Posterior cingulate gyrus (tissue), 11 donors: ENCODE measurements around the gene NTN5.
"Not testable (repeated sequence)": the region's sequence is repeated elsewhere in the genome, so short reads cannot be mapped to it uniquely, and the experiment has no call there.

ENCODE experiments used
- DNase-seq, 10 donors: peaks; one replicate each; pipeline versions ENCODE4 v3.0.0 to v3.0.0-alpha.2; 2020 to 2021; ENCODE audit warnings: mixed read lengths in 3 of 10
- intact Hi-C: fragments of 100-400 bp; cut with DNase I; formaldehyde crosslinking; loops from one replicate; pipeline ENCODE4 v1.15.1; 2023

The NTN5 gene

DNA sequence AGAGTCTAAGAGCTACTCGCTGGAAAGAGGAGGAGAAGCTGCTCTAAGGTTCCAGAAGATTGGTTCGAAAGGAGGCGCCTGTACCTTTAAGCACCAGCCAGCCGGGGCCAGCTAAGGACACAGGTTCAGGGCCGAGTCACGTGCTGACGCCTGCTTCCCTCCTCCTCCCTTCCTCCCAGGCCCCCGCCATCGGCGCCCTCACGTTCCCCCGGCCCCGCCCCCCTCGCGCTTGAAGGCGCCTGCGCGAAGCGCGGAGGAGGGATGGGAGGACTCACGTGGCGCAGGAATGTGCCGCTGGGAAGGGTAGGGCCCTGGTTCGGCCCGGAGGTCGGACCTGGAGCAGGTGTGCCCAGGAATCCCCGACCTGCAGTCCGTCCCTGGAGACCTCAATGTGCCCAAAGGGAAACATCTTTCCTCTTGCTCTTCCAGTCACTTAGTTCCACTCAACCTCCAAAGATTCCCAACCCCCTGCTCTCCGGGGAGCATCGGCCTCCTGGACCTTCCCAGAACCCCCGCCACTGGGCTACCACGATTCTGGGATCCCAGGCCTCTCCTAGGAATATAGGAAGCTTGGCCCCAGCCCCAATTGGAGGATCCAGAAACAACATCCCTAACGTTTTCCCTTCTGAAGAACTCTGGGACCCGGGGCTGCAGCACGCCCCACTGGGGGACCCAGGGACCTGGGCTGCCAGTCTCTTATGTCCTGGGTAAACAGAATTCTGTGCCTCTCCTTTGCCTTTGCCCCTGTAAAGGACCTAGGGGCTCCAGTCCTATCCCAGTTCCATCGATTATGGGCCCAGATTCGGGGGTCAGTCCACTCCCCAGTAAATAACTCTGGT is 38.2 kb downstream of the NTN5 start:
- intact Hi-C loops, result no loop called here
- peak; percentile 87 to 99 (median 93) for DNase-seq

DNA sequence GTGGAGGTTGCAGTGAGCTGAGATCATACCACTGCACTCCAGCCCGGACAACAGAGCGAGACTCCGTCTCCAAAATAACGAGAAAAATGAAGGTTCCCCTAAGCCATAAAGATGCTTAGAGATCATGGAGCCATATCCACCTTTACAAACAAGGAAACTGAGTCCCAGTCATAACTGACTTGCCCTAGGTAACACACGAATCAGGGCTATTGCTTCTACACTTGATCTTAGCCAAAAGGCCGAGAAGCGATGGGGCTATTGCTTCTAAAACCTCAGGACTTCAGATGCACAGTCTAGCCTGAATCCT is 38.8 kb downstream of the NTN5 start:
- DNase-seq, result no peak
- intact Hi-C loops, result no loop called here

DNA sequence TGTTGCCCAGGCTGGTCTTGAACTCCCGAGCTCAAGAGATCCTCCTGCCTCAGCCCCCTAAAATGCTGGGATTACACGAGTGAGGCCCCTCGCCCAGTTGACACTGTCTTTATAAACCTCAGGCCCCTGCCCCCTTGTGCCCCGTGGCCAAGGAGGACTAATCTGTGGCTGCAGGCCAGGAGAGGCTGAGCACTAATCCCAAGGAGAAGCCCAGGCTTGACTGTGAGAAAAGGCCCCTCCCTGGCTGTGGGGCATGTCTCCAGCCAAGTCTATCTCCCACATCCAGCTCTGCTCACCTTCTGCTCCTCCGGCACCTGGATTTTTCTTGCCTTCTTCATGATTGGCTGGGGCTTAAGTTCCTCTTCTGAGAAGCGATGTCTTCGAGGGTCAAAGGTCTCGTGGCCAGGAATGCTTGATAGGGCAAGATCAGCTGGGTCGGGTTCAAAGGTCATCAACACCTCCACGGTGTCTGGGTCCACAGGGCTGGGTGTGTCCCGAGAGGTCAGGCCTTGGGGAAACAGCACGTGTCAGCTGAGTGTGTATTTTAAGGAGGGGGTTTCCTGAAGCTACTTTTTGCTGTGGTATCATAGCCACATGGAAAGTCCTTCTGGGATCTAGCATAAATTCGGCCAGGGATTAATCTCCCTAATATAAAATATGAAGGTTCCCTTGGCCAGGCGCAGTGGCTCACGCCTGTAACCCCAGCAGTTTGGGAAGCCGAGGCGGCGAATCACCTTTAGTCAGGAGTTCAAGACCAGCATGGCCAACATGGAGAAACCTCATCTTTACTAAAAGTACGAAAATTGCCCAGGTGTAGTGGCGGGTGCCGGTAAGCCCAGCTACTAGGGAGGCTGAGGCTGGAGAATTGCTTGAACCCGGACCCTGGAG is 39.4 kb downstream of the NTN5 start:
- intact Hi-C loops, result no loop called here
- no peak for DNase-seq

DNA sequence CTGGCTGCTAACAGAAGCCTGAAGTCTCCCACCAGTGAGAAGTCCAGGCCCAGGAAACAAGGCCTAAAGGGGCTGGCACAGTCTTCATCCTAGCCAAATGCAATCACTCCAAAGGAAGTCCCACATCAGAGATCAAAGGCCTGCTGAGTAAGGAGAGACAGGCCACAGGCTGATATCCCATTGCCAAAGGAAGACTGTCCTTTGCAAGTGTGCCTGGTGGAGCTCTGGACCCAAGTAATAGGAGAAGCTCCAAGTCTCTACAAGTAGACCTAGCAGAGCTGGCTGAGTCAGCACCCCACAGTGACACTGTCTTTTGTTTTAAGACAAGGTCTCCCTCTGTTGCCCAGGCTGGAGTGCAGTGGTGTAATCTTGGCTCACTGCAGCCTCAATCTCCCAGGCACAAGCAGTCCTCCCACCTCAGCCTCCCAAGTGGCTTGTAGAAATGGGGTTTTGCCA is 40.1 kb downstream of the NTN5 start:
- no peak for DNase-seq
- intact Hi-C loops, result no loop called here

DNA sequence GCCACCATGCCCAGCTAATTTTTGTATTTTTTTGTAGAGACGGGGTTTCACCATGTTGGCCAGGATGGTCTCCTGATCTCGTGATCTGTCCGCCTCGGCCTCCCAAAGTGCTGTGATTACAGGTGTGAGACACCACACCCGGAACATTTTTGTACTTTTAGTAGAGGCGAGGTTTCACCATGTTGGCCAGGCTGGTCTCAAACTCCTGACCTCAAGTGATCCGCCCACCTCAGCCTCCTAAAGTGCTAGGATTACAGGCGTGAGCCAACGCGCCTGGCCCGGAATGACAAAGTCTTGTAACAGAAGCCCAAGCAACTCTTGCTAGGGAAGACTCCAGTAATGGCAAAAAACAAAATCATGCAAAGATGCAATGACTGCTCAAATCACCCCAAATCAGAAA is 40.5 kb downstream of the NTN5 start:
- DNase-seq, intact Hi-C loops: not testable (repeated sequence)

DNA sequence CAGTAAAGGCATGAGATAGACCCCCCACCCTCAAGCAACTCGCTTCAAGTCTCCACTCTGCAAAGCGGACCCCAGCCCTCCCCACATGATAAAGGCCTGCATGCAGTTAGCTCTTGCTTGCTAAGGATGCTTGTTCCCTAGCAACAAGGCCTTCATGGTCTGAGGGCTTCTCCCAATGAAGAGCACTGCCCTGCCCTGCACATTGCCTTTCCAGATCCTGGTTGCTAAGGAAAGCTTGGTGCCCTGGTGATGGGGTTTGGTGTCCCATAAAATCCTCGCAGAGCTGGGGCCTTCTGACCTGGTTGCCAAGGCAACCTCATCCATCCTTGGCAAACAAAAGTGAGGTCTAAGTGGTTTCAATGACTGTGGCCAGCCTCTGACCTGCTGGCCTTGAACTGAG is 41.6 kb downstream of the NTN5 start:
- intact Hi-C loops, result no loop called here
- no peak for DNase-seq

DNA sequence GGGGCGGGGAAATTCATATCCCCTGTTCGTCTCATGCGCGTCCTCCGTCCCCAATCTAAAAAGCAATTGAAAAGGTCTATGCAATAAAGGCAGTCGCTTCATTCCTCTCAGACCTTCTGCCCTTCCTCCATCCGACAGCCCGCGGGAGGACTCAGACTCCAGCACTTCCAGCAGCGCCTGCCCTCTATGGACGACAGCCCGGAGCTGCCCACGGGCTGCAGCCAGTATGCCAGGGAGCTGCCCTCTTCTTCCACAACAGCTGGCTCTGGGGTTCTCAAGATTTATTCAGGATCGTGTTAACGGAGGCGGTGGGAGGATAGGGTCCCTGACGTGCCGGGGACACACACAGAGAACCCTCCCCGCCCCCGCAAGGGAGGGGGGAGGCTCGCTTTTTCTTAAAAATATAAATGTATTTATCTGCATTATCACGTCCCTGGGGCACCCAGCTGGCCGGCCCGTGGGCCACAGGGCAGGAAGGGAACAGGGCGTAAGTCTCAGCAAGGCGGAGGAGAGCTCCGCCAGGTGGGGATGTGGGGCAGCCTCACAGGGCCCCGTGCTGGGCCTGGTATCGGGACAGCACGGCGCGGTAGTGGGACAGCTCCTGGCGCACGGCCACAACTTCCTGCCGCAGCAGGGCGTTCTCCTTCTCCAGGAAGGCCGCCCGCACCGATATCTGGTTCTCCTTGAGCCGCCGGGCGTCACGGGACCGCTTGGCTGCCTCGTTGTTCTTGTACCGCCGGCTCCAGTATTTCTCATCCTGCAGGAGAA is 42.3 kb downstream of the NTN5 start:
- DNase-seq, result peak in 2 of 10 donors; percentile 86 to 90

DNA sequence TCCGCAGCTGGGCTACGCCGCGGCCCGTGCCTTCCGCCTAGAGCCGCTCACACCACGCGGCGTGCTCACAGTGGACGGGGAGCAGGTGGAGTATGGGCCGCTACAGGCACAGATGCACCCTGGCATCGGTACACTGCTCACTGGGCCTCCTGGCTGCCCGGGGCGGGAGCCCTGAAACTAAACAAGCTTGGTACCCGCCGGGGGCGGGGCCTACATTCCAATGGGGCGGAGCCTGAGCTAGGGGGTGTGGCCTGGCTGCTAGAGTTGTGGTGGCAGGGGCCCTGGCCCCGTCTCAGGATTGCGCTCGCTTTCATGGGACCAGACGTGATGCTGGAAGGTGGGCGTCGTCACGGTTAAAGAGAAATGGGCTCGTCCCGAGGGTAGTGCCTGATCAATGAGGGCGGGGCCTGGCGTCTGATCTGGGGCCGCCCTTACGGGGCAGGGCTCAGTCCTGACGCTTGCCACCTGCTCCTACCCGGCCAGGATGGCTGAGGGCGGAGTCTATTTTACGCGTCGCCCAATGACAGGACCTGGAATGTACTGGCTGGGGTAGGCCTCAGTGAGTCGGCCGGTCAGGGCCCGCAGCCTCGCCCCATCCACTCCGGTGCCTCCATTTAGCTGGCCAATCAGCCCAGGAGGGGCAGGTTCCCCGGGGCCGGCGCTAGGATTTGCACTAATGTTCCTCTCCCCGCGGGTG is 43.1 kb downstream of the NTN5 start:
- intact Hi-C loops, result no loop called here
- peak in 5 of 10 donors; percentile 43 to 93 (median 84) for DNase-seq

More for the DNA sequence above, 42.3 kb downstream of the NTN5 start:
- intact Hi-C loops, result no loop called here

DNA sequence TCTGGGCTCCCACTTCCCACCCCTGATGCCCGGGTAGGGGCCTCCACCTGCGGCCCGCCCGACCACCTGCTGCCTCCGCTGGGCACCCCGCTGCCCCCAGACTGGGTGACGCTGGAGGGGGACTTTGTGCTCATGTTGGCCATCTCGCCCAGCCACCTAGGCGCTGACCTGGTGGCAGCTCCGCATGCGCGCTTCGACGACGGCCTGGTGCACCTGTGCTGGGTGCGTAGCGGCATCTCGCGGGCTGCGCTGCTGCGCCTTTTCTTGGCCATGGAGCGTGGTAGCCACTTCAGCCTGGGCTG is 43.6 kb downstream of the NTN5 start:
- peak in 1 of 10 donors; percentile 87 for DNase-seq
- intact Hi-C loops, result no loop called here

DNA sequence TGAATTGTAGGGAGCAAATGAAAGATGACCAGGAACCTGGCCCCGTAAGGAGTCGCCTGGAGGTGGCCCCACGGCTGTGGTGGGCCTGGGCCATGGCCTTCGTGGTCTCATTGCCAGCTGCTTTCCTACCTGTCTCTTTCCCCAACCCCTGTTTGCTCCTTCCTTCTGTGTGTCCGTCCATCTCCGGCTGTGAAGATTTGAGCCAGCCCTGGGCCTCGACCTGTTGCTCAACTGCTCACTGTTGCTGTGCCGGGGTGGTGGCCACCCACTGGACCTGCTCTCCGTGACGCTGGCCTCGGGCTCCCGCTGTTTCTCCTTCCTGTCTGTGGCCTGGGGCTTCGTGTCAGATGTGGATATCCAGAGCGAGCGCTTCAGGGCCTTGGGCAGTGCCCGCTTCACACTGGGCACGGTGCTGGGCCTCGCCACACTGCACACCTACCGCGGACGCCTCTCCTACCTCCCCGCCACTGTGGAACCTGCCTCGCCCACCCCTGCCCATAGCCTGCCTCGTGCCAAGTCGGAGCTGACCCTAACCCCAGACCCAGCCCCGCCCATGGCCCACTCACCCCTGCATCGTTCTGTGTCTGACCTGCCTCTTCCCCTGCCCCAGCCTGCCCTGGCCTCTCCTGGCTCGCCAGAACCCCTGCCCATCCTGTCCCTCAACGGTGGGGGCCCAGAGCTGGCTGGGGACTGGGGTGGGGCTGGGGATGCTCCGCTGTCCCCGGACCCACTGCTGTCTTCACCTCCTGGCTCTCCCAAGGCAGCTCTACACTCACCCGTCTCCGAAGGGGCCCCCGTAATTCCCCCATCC is 44.1 kb downstream of the NTN5 start:
- intact Hi-C loops, result no loop called here
- DNase-seq, result peak in 2 of 10 donors; percentile 81 to 86

DNA sequence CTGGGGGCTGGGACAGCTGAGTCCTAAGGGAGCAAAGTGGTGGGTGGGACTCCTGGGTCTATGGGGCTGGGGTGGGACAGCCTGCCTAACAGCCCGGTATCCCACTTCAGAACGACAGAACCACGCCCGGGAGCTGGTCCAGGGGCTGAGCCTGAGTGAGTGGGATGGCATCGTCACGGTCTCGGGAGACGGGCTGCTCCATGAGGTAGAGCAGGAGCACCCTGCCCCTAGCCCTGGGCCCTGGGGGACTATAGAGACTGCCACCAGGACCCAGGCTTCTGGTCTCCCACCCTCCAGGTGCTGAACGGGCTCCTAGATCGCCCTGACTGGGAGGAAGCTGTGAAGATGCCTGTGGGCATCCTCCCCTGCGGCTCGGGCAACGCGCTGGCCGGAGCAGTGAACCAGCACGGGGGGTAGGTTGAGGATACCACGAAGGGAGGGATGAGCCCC is 44.9 kb downstream of the NTN5 start:
- DNase-seq, result no peak
- intact Hi-C loops, result no loop called here

DNA sequence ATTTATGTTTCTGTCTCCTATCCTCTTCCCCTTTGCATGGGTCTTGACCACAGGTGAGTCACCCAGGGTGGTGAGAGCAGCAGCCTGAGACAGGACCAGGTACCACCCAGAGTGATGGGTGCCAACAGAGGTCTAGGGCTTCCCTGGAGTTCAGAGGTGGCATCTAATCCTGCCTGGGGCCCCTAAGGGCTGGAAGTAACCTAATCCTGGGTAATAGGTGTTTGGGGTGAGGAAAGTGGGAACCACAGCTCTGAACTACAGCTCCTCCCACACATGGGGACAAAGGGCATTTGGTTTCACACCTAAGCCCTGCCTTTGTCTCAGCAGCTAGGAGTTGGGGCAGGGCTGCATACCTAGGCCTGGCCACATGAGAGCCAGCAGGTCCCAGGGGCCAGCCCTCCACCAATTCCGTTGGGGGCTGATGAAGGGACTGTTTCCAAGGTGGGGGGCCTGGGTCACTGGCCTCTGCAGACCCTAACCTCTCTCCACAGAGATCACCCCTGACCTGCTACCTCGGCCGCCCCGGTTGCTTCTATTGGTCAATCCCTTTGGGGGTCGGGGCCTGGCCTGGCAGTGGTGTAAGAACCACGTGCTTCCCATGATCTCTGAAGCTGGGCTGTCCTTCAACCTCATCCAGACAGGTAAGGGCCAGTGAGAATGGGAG is 45.5 kb downstream of the NTN5 start:
- DNase-seq, result no peak
- intact Hi-C loops, result no loop called here

DNA sequence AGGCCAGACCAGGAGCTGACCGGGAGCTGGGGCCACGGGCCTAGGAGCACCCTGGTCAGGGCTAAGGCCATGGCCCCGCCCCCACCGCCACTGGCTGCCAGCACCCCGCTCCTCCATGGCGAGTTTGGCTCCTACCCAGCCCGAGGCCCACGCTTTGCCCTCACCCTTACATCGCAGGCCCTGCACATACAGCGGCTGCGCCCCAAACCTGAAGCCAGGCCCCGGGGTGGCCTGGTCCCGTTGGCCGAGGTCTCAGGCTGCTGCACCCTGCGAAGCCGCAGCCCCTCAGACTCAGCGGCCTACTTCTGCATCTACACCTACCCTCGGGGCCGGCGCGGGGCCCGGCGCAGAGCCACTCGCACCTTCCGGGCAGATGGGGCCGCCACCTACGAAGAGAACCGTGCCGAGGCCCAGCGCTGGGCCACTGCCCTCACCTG is 46.9 kb downstream of the NTN5 start:
- intact Hi-C loops, result no loop called here
- DNase-seq, result no peak

DNA sequence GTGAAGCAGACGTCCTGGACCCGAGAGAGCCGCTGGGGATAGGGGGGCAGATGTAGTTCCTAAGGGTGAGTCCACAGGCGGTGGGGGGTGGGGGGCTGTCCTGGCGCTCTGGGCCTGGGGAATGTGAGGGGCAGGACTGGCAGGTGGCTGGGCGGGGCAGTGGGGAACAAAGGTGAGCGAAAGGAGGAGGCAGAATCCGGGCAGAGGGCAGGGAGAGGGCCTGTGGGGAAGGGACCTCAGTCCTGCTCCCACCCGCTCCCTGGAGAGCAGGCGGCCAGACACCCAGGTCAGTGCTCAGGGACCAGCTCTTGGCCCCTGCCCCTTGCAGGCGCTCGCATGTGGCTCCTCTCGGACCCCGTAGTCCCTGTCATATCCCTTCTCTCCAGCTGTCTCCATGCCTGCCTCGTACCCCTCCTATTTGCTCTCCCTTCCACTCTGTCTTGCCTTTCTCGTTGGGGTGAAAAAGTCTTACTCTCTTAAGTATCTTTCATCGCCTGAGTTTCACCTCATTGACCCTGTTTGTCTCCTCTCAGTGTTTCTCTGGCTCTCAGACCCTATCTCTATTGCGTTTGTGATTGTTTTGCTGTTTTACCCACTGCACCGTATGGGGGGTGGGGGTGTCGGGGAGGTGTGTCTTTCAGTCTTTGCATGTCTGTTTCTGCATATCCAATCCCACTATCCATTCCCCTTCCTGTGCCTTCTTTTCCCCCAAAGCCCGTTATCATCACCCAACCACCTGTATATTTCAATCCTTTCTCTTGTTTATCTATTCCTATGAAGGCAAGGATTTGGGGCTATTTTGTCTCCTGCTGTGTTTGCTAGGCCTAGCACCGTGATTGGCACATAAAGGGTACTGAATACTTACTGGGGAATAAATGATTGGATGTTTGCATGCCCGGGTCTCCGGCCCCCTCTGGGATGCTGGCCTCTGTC is 47.8 kb downstream of the NTN5 start:
- intact Hi-C loops, result no loop called here
- DNase-seq, result no peak

DNA sequence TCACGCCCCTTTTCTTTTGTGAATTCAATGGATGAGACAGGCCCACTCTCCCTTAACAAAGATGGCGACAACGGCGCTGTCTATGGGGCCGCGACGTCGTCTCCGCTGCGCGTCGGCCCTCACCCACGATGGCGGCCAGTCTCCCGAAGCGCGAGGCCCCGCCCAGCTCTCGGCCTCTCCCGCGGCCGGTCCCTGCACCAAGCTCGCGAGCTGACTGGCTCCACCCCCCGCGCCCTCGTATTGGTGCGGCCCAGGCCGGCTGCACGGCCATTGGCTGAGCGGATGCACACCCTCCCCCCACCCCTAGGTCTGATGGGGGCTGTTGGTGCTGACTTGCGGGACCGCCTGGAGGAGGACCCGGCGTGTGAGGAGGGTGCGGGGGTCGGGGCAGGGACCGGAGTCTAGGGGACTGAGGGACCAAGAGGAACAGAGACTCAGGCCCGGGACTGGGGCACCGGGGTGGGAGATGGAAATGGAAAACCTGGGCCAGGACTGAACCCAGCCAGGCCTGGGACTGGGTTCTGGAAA is 48.7 kb downstream of the NTN5 start:
- intact Hi-C loops, result no loop called here
- DNase-seq, result peak; percentile 96 to 100 (median 99)

DNA sequence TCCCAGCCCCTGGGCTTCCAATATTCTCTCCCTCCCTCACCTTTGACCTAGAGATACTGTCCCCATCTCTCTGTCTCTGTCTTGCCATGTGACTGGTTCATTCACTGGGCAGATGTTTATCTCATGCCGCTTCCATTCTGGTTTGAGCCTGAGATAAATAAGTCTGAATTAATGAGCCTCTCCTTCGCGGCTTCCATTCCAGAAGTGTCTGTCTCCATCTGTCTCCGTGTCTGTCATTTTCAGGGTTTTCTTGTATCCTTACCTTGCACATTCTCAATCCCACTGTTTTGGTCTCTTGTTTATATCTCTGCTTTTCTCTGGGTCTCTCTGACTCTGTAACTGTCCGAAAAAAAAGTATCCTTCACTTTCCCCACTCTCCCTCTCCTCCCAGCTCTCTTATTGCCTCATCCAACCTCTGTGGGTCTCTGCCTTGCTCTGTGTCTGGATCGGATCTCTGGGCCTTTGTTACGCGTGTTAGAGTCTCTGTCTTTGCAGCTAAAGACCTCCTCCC is 49.2 kb downstream of the NTN5 start:
- DNase-seq, result no peak
- intact Hi-C loops, result no loop called here
